GM12878 (cell line): Measurements from ENCODE around the gene PDXDC1. TPM values are rescaled to one million over a fixed set of nuclear protein-coding genes. Genes with fewer than 3 reads are reported as not detected.

ENCODE experiments used
- BHLHE40 ChIP-seq, 2 experiments: fragments of 450-650 bp in 1 of 2; IDR thresholded peaks; 2 replicates each; pipeline ENCODE4 v1.6.1; 2011 to 2017; ENCODE audit warnings: low read depth in 2 of 2, borderline replicate concordance in 1 of 2, improper control_type of control experiment in 1 of 2, low read length in 1 of 2, mild to moderate bottlenecking in 1 of 2
- CBX3 ChIP-seq: fragments of 200-600 bp; sonication (generic); IDR thresholded peaks from 2 replicates; pipeline ENCODE4 v1.6.1; 2016; ENCODE audit warnings: low read depth, borderline replicate concordance
- GATAD2B ChIP-seq: fragments of 450-650 bp; conservative IDR thresholded peaks from 2 replicates; pipeline ENCODE4 v1.6.1; 2017; ENCODE audit warnings: low read depth, mild to moderate bottlenecking, moderate library complexity
- HCFC1 ChIP-seq: fragments of 150-350 bp; IDR thresholded peaks from 2 replicates; pipeline ENCODE4 v1.6.1; 2014; ENCODE audit warnings: low read length
- KAT2A ChIP-seq: conservative IDR thresholded peaks from 2 replicates; pipeline ENCODE4 v1.6.1; 2011; ENCODE audit warnings: low read depth, low read length; ENCODE audit not compliant: control insufficient read depth
- KLF5 ChIP-seq: fragments of 450-650 bp; IDR thresholded peaks from 2 replicates; pipeline ENCODE4 v1.6.1; 2014; ENCODE audit warnings: mild to moderate bottlenecking; ENCODE audit not compliant: partially characterized antibody
- LARP7 ChIP-seq: fragments of 450-650 bp; IDR thresholded peaks from 2 replicates; pipeline ENCODE4 v1.6.1; 2017; ENCODE audit warnings: mild to moderate bottlenecking
- MEF2B ChIP-seq: fragments of 450-650 bp; IDR thresholded peaks from 2 replicates; pipeline ENCODE4 v1.6.1; 2018; ENCODE audit warnings: mild to moderate bottlenecking, moderate library complexity; ENCODE audit not compliant: partially characterized antibody, poor library complexity, severe bottlenecking
- MTA3 ChIP-seq: IDR thresholded peaks from 2 replicates; pipeline ENCODE4 v1.6.1; 2012; ENCODE audit warnings: low read length, inconsistent platforms, borderline replicate concordance
- NFYA ChIP-seq: IDR thresholded peaks from 2 replicates; pipeline ENCODE4 v1.6.1; 2011; ENCODE audit warnings: low read depth, mild to moderate bottlenecking, low read length, improper control_type of control experiment, borderline replicate concordance
- NR2C2 ChIP-seq: IDR thresholded peaks from 2 replicates; pipeline ENCODE4 v1.6.1; 2011; ENCODE audit warnings: borderline replicate concordance, low read depth; ENCODE audit not compliant: control insufficient read depth, insufficient read length
- PAX8 ChIP-seq: fragments of 450-650 bp; IDR thresholded peaks from 2 replicates; pipeline ENCODE4 v1.6.1; 2017; ENCODE audit warnings: mild to moderate bottlenecking, moderate library complexity
- PKNOX1 ChIP-seq: fragments of 450-650 bp; IDR thresholded peaks from 2 replicates; pipeline ENCODE4 v1.6.1; 2016; ENCODE audit warnings: mild to moderate bottlenecking
- RUNX3 ChIP-seq: IDR thresholded peaks from 2 replicates; pipeline ENCODE4 v1.6.1; 2012; ENCODE audit warnings: low read length, inconsistent platforms
- SIN3A ChIP-seq: IDR thresholded peaks from 2 replicates; pipeline ENCODE4 v1.6.1; 2012; ENCODE audit warnings: low read depth, low read length, improper control_type of control experiment
- YY1 ChIP-seq: IDR thresholded peaks from 2 replicates; pipeline ENCODE4 v1.6.1; 2011; ENCODE audit warnings: low read depth, mild to moderate bottlenecking, low read length
- polyA plus RNA-seq, 11 experiments: library from polyadenylated mRNA; depleted of rRNA in 4 of 11; unstranded in 6 of 11; stranded (reverse) in 5 of 11; fragments of >200 nt; fragmentation: Nextera tagmentation in 4 of 11; fragmentation: Illumina TruSeq in 1 of 11; extraction: Ambion mirVana in 4 of 11; extraction: Trizol in 1 of 11; gene quantifications; 1 replicate in 1 of 11; 2 replicates in 10 of 11; pipeline versions ENCODE4 v1.2.1 to v1.2.3, GENCODE V29; 2011 to 2016; ENCODE audit warnings: inconsistent platforms in 2 of 11, missing spikeins in 2 of 11, low read depth in 1 of 11
- total RNA-seq, 4 experiments: library from RNA; depleted of rRNA in 3 of 4; stranded (reverse); fragments of >200 nt in 3 of 4; fragmentation: Illumina TruSeq in 1 of 4; extraction: Trizol in 1 of 4; gene quantifications; 2 replicates each; pipeline versions ENCODE4 v1.2.1 to v1.2.3, GENCODE V29; 2013 to 2021
- TF ChIP-seq, protein P1 (sequence below): fragments of 450-650 bp; formaldehyde crosslinking; IDR thresholded peaks from 2 replicates; pipeline ENCODE4 v1.4.0; 2022; ENCODE audit warnings: mild to moderate bottlenecking, moderate library complexity
- TF ChIP-seq, protein P2 (sequence below): fragments of 450-650 bp; formaldehyde crosslinking; IDR thresholded peaks from 2 replicates; pipeline ENCODE4 v1.5.0; 2022; ENCODE audit warnings: mild to moderate bottlenecking, missing genetic modification characterization
- TF ChIP-seq, protein P3 (sequence below): fragments of 450-650 bp; IDR thresholded peaks from 2 replicates; pipeline ENCODE4 v1.6.1; 2018; ENCODE audit warnings: borderline replicate concordance, mild to moderate bottlenecking; ENCODE audit not compliant: partially characterized antibody

The PDXDC1 gene
- total and polyA plus RNA-seq, 10 of the 15 experiments (the other 5 are each of a cell fraction or from before 2014, with no cell fraction given) = 6.1 to 78.2 (median 53.8) TPM

DNA sequence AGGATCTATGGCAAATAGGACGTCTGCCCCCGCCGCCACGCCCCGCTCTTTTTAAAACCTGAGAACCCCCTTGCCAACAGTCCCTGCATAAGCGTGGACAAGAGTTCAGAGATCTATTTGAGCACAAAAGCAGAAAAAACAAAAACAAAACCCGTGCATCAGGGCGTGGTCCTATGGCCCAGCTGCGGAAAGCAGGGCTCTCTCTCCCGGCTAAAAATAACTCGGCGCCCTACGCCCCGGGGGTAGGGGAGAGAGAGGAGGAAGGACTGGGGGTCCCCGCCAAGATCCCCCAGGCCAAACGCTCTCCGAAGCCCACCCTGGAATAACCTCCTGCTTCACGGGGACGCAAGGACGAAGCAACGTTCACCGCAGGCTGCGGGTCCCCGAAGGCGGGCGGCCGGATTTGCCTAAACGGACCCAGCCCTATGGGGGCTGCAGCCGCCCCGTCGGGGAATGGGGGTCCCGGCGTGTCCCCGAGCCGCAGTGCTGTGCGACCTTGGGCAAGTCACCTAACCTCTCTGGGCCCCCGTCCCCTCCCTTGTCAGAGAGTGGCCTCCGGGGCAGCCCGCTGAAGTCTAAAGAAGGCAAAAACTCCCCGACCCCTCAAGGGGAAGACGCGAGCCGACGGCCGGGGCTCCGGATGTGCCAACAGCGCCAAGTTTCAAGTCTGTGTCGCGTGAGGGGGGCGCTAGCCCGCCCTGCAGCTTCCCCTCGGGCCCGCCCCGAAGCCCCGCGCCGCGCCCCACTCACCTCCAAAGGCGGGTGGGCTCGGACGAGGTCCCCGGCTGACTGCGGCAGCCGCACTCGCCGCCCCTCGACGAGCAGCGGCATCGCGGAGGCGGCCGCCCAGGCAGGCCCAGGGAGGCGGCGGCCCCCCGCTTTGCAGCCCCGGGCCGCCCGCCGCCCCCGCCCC, 80.6 kb downstream of the PDXDC1 start (continued):
- TF ChIP-seq NFYA (no peak), GATAD2B (peak; percentile 27; the same call in 1 of the 2 replicates), NR2C2 (no peak), BHLHE40 (IDR thresholded peaks at IDR 0.05; ENCODE audit: borderline replicate concordance in 1 of 2, low read depth in 2 of 2, low read length in 1 of 2) (peak; percentile 92 to 96), LARP7 (peak; percentile 63; the same call in 1 of the 2 replicates), MEF2B (peak; percentile 43), PAX8 (no peak), RUNX3 (0 out of 2 replicates have a peak, but pooled peaks have one; percentile 18), CBX3 (no peak), KAT2A (no peak), YY1 (no peak; the same call in 1 of the 2 replicates), SIN3A (no peak), KLF5 (no peak), MTA3 (no peak), PKNOX1 (peak; percentile 7; the same call in 1 of the 2 replicates), HCFC1 (no peak)
- TF ChIP-seq, protein P1, sequence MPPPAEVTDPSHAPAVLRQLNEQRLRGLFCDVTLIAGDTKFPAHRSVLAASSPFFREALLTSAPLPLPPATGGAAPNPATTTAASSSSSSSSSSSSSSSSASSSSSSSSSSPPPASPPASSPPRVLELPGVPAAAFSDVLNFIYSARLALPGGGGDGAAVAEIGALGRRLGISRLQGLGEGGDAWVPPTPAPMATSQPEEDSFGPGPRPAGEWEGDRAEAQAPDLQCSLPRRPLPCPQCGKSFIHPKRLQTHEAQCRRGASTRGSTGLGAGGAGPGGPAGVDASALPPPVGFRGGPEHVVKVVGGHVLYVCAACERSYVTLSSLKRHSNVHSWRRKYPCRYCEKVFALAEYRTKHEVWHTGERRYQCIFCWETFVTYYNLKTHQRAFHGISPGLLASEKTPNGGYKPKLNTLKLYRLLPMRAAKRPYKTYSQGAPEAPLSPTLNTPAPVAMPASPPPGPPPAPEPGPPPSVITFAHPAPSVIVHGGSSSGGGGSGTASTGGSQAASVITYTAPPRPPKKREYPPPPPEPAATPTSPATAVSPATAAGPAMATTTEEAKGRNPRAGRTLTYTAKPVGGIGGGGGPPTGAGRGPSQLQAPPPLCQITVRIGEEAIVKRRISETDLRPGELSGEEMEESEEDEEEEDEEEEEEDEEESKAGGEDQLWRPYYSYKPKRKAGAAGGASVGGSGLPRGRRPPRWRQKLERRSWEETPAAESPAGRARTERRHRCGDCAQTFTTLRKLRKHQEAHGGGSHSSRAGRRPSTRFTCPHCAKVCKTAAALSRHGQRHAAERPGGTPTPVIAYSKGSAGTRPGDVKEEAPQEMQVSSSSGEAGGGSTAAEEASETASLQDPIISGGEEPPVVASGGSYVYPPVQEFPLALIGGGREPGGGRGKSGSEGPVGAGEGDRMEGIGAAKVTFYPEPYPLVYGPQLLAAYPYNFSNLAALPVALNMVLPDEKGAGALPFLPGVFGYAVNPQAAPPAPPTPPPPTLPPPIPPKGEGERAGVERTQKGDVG (CRISPR knock-in tag) = no peak
- TF ChIP-seq, protein P2, sequence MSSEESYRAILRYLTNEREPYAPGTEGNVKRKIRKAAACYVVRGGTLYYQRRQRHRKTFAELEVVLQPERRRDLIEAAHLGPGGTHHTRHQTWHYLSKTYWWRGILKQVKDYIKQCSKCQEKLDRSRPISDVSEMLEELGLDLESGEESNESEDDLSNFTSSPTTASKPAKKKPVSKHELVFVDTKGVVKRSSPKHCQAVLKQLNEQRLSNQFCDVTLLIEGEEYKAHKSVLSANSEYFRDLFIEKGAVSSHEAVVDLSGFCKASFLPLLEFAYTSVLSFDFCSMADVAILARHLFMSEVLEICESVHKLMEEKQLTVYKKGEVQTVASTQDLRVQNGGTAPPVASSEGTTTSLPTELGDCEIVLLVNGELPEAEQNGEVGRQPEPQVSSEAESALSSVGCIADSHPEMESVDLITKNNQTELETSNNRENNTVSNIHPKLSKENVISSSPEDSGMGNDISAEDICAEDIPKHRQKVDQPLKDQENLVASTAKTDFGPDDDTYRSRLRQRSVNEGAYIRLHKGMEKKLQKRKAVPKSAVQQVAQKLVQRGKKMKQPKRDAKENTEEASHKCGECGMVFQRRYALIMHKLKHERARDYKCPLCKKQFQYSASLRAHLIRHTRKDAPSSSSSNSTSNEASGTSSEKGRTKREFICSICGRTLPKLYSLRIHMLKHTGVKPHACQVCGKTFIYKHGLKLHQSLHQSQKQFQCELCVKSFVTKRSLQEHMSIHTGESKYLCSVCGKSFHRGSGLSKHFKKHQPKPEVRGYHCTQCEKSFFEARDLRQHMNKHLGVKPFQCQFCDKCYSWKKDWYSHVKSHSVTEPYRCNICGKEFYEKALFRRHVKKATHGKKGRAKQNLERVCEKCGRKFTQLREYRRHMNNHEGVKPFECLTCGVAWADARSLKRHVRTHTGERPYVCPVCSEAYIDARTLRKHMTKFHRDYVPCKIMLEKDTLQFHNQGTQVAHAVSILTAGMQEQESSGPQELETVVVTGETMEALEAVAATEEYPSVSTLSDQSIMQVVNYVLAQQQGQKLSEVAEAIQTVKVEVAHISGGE (CRISPR knock-in tag) = no peak
- TF ChIP-seq, protein P3, sequence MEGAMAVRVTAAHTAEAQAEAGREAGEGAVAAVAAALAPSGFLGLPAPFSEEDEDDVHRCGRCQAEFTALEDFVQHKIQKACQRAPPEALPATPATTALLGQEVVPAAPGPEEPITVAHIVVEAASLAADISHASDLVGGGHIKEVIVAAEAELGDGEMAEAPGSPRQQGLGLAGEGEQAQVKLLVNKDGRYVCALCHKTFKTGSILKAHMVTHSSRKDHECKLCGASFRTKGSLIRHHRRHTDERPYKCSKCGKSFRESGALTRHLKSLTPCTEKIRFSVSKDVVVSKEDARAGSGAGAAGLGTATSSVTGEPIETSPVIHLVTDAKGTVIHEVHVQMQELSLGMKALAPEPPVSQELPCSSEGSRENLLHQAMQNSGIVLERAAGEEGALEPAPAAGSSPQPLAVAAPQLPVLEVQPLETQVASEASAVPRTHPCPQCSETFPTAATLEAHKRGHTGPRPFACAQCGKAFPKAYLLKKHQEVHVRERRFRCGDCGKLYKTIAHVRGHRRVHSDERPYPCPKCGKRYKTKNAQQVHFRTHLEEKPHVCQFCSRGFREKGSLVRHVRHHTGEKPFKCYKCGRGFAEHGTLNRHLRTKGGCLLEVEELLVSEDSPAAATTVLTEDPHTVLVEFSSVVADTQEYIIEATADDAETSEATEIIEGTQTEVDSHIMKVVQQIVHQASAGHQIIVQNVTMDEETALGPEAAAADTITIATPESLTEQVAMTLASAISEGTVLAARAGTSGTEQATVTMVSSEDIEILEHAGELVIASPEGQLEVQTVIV = no peak
